ENCODE measurements around the gene CEACAM6. TPM values are rescaled to one million over a fixed set of nuclear protein-coding genes. Genes with fewer than 3 reads are reported as not detected.
"Not testable (repeated sequence)": the region's sequence is repeated elsewhere in the genome, so short reads cannot be mapped to it uniquely, and the experiment has no call there.

The CEACAM6 gene
- polyA plus RNA-seq, 1 donor: 0.23 TPM

DNA sequence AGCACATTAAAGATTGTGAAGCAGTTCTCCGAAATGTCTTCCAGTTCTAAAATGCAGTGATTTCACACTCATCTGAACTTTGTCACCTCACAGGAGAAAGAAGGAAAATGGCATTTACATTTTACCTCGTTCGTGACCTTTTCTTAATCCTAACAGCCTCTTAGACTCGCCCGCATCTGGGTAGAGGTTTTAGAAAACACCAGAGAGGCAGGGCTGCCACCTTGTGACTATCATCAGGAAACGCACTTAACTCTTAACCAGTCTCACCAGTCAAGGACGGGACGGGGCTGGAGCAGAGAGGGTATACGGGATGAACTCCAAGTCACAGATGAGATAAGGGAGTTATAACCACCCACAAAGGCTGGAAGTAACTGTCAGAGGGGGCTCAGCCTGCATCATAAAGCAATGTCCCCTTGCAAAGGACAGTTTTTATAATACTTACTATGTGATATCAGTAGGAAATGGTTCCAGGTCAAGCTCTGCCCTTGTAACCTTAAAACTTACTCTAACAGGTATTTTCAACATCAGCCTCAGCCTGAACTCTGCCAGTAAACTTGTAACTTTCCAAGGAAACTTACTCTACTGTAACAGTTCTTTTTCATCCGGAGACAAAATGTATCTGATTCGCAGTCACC is 8.6 kb upstream of the CEACAM6 start:
- no peak for DNase-seq (ENCODE audit: low read depth)

DNA sequence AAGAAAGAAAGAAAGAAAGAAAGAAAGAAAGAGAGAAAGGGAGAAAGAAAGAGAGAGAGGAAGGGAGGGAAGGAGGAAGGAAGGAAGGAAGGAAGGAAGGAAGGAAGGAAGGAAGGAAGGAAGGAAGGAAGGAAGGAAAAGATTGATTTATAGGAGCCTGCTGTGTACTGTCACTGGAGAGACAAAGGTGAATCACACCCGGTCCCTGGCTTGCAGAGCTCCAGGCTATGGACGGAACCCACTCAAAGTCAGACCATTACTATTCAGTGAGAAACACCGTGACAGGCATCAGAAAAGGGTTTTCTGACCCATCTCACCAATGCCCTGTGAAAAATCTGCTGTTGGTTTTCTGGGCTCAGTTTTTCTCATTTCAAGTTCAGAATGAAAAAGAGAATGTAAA is 7.3 kb upstream of the CEACAM6 start:
- no peak for DNase-seq (ENCODE audit: low read depth)

GRCh38 chr19:41750248-41751134 is 4.8 kb upstream of the CEACAM6 start:
- not testable (repeated sequence) for DNase-seq (ENCODE audit: low read depth)

GRCh38 chr19:41753159-41753558 is 2.2 kb upstream of the CEACAM6 start:
- no peak for DNase-seq (ENCODE audit: low read depth)

GRCh38 chr19:41753936-41754529 is 1.3 kb upstream of the CEACAM6 start:
- DNase-seq (ENCODE audit: low read depth): no peak

DNA sequence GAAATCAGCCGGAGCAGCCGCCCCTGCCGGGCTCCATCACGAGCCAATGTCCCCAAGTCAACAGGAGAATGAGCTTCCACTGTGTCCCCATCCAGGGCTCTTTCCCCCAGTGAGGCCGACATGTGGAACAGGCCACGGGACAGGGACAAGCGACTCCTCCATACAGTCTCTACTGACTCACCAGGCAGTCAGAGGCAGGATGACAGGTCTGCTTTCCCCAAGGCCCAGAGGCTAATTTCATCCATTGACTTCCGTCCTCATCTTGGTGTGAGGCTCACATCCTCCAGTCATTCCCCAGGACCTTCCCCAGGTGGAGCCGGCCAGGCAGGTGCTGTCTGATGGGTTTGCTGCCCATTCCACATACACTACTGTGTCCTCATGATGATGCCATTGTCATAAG is 3.5 kb downstream of the CEACAM6 start:
- DNase-seq (ENCODE audit: low read depth): no peak

- no peak for DNase-seq (ENCODE audit: low read depth)
Observed at GRCh38 chr19:41767115-41767514, 11.8 kb downstream of the CEACAM6 start.

- DNase-seq (ENCODE audit: low read depth): not testable (repeated sequence)
Observed at GRCh38 chr19:41768105-41768504, 12.8 kb downstream of the CEACAM6 start.

- no peak for DNase-seq (ENCODE audit: low read depth)
Observed at GRCh38 chr19:41769608-41770007, 14.3 kb downstream of the CEACAM6 start.

DNA sequence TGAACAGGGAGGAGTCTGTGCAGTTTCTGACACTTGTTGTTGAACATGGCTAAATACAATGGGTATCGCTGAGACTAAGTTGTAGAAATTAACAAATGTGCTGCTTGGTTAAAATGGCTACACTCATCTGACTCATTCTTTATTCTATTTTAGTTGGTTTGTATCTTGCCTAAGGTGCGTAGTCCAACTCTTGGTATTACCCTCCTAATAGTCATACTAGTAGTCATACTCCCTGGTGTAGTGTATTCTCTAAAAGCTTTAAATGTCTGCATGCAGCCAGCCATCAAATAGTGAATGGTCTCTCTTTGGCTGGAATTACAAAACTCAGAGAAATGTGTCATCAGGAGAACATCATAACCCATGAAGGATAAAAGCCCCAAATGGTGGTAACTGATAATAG is 16.1 kb downstream of the CEACAM6 start:
- DNase-seq (ENCODE audit: low read depth): no peak

DNA sequence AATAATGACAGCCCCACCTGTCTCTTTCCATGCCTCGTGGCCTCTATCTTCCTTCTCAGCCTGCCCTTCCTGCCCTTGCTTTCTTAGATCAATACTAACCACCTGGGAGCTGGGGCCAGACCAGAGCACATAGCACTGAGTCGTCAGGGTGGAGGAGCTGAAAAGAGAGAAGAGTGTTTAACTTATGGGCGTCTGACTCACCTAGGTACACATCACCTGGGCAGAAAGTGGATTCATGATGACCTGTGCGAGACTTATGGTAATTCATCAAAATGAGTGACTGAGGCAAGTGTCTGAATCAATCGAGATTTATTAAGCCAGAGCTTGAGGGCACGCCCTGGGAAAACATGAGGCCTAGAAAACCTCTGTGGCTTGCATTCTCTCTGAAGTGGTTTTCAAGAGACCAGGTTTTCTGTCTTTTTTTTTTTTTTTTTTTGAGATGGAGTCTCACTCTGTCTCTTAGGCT is 19.2 kb downstream of the CEACAM6 start:
- no peak for DNase-seq (ENCODE audit: low read depth)

DNA sequence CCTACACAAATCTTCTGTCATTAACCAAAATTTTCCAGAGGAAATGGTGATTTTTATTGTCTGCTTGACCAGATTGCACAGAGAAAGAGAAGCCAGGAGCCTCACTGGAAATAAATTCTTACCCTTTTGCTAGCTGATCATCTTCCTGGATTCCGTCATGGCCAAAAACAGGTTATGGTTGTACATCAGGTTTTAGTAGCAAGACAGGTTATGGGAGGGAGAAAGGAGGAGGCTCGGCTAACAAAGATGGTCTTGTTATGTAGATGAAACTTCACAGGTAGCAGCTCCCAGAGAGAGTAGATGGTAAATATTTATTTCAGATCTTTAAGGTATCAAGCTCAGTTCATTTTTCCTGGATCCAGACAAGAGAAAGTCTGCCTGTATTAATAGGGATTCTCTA is 21.4 kb downstream of the CEACAM6 start:
- no peak for DNase-seq (ENCODE audit: low read depth)

DNA sequence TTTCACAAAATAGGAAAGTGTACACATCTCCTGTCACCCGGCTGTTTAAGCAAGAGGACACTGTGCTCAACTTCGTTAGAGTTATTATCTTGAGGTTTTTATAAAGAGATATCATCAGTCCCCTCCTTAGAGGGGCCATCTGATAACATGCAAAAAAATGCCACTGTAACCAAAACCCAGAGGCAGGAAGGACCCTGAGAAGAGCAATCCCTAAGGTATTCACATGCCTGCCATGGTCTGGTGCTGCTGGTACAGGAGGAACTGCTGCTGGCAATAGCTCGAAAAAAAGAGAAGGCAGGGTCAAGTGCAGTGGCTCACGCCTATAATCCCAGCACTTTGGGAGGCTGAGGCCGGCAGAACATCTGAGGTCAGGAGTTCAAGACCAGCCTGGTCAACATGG is 28.3 kb downstream of the CEACAM6 start:
- DNase-seq (ENCODE audit: low read depth): no peak

GRCh38 chr19:41784312-41784711 is 29.0 kb downstream of the CEACAM6 start:
- DNase-seq (ENCODE audit: low read depth): no peak

GRCh38 chr19:41784743-41785142 is 29.4 kb downstream of the CEACAM6 start:
- no peak for DNase-seq (ENCODE audit: low read depth)

DNA sequence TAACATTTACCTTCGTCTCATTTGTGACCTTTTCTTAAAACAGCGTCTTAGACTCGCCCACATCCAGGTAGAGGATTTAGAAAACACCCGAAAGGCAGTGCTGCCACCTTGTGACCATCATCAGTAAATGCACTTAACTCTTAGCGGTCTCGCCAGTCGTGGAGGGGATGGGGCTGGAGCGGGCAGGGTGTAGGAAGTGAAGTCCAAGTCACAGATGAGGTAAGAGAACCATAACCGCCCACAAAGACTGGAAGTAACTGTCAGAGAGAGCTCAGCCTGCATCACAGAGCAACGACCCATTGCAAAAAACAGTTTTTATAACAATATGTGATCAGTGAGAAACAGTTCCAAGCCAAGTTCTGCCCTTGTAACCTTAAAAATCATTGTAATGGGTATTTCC is 30.3 kb downstream of the CEACAM6 start:
- no peak for DNase-seq (ENCODE audit: low read depth)

- DNase-seq (ENCODE audit: low read depth): no peak
Observed at GRCh38 chr19:41787055-41787454, 31.7 kb downstream of the CEACAM6 start.

DNA sequence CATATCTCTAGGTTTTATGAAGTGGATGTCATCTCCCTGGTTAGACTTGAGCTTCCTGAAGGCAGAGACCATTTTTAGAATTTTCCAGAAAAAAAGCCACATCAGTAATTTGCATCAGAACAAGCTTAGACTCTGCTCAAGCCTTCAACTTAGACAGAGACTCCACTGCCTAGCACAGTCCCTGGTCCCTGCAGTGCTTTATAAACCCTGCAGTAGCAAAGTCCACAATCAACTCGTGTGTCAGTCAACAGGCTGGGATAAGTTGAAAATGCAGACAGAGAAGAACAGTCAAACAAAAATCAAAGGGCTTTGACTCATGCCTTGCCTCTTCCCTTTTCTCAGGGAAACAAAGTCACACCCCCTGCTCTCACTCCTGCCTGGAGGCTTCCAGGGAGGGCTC is 33.2 kb downstream of the CEACAM6 start:
- DNase-seq (ENCODE audit: low read depth): not testable (repeated sequence)

DNA sequence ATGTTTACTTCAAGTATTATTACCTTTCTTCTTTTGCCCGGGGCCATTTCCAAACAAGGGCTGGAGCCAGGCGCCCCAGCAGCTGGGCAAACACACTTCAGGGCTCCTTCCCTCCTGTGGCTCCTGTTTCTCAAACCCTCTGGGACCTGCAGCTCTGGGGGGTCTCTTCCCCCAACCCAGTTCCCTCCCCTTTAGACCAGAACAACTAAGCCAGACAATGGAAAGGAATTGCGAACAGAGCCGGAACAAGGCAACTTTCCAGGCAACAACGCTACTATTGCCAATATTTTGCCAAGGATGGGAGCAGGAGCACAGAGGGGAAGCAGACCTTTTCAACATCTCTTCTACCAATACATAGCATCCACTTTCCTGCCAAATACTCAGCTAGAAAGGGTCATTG is 33.7 kb downstream of the CEACAM6 start:
- DNase-seq (ENCODE audit: low read depth): not testable (repeated sequence)

DNA sequence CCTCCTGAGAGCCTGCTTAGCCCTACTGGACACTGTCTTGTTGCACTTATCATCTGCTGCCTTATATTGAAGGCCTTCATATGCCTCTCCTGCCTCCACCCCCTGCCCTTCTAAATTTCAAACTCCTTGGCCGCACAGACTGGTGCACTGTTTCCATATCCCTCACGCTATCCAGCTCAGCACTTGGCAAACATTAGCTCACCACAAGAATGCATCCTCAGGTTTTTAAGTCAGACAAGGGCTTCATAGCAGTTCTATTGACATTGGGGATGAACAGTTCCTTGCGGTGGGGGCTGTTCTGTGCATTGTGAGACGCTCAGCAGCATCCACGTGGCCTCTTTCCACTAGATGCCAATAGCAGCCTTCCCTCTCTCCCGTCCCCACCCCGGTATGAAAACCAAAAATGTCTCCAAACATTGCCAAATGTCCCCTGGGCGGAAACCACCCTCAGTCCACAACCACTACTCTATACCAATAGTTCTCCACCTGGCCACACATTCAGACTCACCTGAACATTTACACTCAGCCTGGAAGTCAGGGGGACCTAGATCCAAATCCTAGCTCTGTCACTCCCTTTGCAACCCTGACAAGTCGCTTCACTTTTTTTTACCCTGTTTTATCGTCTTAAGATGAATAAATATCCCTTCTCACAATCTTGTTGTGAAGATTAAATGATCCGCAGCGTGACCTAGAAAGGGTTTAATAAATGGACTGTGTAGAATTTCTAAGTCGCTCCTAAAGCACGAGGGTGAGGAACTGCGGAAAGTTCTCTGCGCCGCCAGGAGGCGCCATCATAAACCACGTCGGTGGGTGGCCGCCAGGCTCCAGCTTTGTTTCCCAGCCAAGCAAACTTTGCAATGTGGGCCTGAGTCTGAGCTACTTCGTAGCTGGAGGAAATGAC is 37.4 kb downstream of the CEACAM6 start:
- DNase-seq (ENCODE audit: low read depth): no peak

DNA sequence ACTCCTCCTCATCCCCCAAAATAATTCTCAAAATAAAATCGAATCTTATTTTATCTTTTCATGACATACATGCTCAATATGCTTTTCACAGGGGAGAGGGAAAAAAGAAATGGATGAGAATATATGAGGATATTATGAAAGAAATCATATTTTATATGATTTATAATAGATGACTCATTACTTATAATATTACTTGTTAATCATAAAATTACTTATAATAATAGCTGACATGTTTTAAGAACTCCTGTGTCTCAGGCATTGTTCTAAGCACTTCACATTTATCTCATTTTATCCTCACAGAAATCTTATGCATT is 38.0 kb downstream of the CEACAM6 start:
- no peak for DNase-seq (ENCODE audit: low read depth)

- DNase-seq (ENCODE audit: low read depth): no peak
Observed at GRCh38 chr19:41795031-41795461, 39.7 kb downstream of the CEACAM6 start.

Measured in forelimb muscle (tissue), 1 donor.